SK-N-SH treated with all-trans-retinoic acid at 6 μM for 48 hours (cell line): Measurements from ENCODE around the gene FBXO8.

ENCODE experiments used
- ARNTL ChIP-seq: fragments of 450-650 bp; formaldehyde crosslinking; IDR thresholded peaks from 2 replicates; pipeline ENCODE4 v1.5.0; 2020; ENCODE audit warnings: low read depth, mild to moderate bottlenecking, moderate library complexity, borderline replicate concordance
- PATZ1 ChIP-seq: fragments of 250-450 bp; sonication (Bioruptor Pico); IDR thresholded peaks from 2 replicates; pipeline ENCODE4 v1.8.0; 2020; ENCODE audit warnings: mild to moderate bottlenecking, moderate library complexity, borderline replicate concordance
- TOX ChIP-seq: fragments of 250-450 bp; sonication (Bioruptor Pico); IDR thresholded peaks from 2 replicates; pipeline ENCODE4 v1.8.0; 2021; ENCODE audit warnings: mild to moderate bottlenecking, moderate library complexity, borderline replicate concordance

GRCh38 chr4:174279433-174280155, 3.9 kb downstream of the FBXO8 start:
- TF ChIP-seq ARNTL (no peak), PATZ1 (CRISPR knock-in tag) (no peak), TOX (CRISPR knock-in tag) (no peak)
